Right atrium auricular region (tissue), 2 donors: Measurements from ENCODE around the gene DDX10. TPM values are rescaled to one million over a fixed set of nuclear protein-coding genes. Genes with fewer than 3 reads are reported as not detected.

Experiments
- DNase-seq: peaks from one replicate; pipeline ENCODE4 v3.0.0-alpha.2; 2019; ENCODE audit warnings: low spot score
- H3K27ac ChIP-seq, 2 donors: fragments of 200-600 bp; sonication (generic); 1 replicate in 1 of 2; 2 replicates in 1 of 2; pipeline ENCODE4 v1.5.1; 2016 to 2019
- H3K27me3 ChIP-seq, 2 donors: fragments of 200-600 bp; sonication (generic); one replicate each; pipeline versions ENCODE4 v1.5.1 to v1.6.0; 2017 to 2019
- H3K36me3 ChIP-seq: fragments of 200-600 bp; sonication (generic); one replicate; pipeline ENCODE4 v1.5.1; 2016
- H3K4me1 ChIP-seq, 2 donors: fragments of 200-600 bp; sonication (generic); one replicate each; pipeline versions ENCODE4 v1.5.1 to v1.6.0; 2017 to 2019
- H3K4me3 ChIP-seq, 2 donors: fragments of 200-600 bp; sonication (generic); 1 replicate in 1 of 2; 2 replicates in 1 of 2; pipeline ENCODE4 v1.5.1; 2017 to 2019; ENCODE audit warnings: mild to moderate bottlenecking in 1 of 2, moderate library complexity in 1 of 2
- H3K9me3 ChIP-seq, 2 donors: fragments of 200-600 bp; sonication (generic); one replicate each; pipeline ENCODE4 v1.5.1; 2019
- CTCF ChIP-seq, 2 donors: fragments of 200-600 bp; sonication (generic); IDR thresholded peaks; one replicate each; pipeline ENCODE4 v1.5.1; 2019; ENCODE audit warnings: antibody characterized with exemption in 2 of 2
- total RNA-seq, 2 donors: library from RNA; depleted of rRNA; stranded (reverse); fragments of >200 nt; gene quantifications; one replicate each; pipeline ENCODE4 v1.1.0, GENCODE V29; 2016

Gene DDX10
- total RNA-seq, 2 donors from 2014 or later: 11.8 to 13.1 TPM

- Histone ChIP-seq H3K36me3 (no peaks in the 10 kb centered on the region), H3K4me3 (no peak overlapping the region), H3K27ac (no peak overlapping the region), H3K4me1 (peaks cover 0 to 10% of the 10 kb centered on the region in 2 donors), H3K9me3 (no peaks in the 10 kb centered on the region), H3K27me3 (no peaks in the 10 kb centered on the region)
- DNase-seq: no peak
- TF ChIP-seq CTCF (IDR thresholded peaks at IDR 0.05): no peak
These were observed 86.6 kb downstream of the DDX10 start for GRCh38 chr11:108751444-108751843.

DNA sequence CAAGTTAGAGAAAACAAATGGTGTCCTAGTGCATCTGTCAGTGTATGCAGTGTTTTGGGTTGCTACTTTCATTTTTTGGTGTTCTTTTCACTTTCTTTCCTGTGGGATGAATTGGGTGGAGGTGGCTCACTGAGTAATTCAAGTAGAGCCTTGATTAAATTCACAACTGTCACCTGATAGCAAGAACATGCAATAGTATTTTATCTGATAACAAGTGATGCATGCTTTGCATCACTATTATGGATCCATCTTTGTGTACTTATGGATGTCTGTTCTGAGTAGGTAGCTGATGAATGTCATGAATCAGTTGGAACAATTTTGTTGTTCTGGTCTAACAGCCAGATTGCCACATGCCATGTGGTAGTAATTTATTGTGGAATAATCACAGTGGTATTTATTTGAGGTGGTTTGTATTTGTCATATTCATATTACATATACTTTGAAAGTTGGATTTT is 87.5 kb downstream of the DDX10 start:
- H3K9me3 ChIP-seq: no peaks in the 10 kb centered on the region
- no peak for TF ChIP-seq CTCF (IDR thresholded peaks at IDR 0.05)
- no peak overlapping the region for H3K27ac ChIP-seq

DNA sequence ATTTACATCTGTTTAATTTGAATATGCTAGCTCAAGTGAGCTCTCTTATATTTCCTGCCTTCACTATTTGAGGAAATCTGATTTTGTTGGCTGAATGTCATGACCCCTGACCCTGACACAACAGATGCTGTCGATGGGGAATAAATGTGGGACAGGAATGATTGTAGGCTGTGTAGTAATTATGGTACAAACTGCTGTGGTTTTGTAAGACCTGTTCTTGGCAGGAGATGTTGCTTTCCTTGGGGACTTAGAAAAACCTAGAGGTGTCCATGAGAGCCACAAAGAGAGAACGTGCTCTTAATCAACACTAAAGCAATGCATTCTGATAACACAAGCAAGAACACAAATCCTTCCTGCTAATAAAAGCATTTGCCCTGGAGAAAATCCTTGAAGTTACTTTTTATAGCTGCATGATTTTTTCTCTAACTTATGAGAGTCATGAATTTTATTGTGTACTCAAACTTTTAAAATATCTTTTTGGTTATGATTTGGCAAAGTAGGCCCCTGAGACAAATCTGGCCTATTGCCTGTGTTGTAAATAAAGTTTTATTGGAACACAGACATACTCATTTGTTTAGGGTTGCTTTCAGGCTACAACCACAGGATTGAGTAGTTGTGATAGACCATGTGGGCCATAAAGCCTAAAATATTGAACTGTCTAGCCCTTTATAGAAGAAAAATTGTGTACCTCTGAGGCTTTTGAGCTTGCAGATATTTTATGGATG is 90.2 kb downstream of the DDX10 start:
- H3K4me3 ChIP-seq: no peak overlapping the region
- H3K27ac ChIP-seq: peak overlapping the region in 1 of 2 donors; percentile 6
- no peak for TF ChIP-seq CTCF (IDR thresholded peaks at IDR 0.05)
- no peaks in the 10 kb centered on the region for H3K36me3 ChIP-seq
- H3K9me3 ChIP-seq: no peaks in the 10 kb centered on the region
- H3K27me3 ChIP-seq: no peaks in the 10 kb centered on the region
- no peak for DNase-seq
- H3K4me1 ChIP-seq: peaks cover 0 to 10% of the 10 kb centered on the region in 2 donors

More for the DNA sequence above, 87.5 kb downstream of the DDX10 start:
- Histone ChIP-seq H3K27me3 (no peaks in the 10 kb centered on the region), H3K4me1 (peaks cover 0 to 10% of the 10 kb centered on the region in 2 donors), H3K36me3 (no peaks in the 10 kb centered on the region), H3K4me3 (no peak overlapping the region)
- no peak for DNase-seq

GRCh38 chr11:108757630-108758029 is 92.8 kb downstream of the DDX10 start:
- peaks cover 0 to 10% of the 10 kb centered on the region in 2 donors for H3K4me1 ChIP-seq
- no peak for DNase-seq
- no peaks in the 10 kb centered on the region for H3K27me3 ChIP-seq
- no peak overlapping the region for H3K27ac ChIP-seq
- no peak for TF ChIP-seq CTCF (IDR thresholded peaks at IDR 0.05)
- no peak overlapping the region for H3K4me3 ChIP-seq
- H3K36me3 ChIP-seq: no peaks in the 10 kb centered on the region
- no peaks in the 10 kb centered on the region for H3K9me3 ChIP-seq

DNA sequence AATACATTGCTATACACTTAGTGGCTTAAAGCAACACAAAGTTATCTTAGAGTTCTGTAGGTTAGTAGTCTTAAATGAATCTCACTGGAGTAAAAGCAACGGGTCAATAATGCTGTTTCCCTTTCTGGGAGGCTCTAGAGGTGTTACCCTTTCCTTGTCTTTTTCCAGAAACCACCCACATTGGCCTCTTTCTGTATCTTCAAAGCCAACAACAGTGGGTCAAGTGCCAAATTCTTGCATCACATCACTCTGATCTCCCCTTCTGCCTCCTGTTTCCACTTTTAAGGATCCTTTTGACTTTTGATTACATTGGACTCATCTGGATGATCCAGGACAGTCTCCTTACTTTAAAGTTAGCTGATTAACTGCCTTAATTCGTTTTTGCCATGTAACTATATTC is 93.6 kb downstream of the DDX10 start:
- no peaks in the 10 kb centered on the region for H3K9me3 ChIP-seq
- no peaks in the 10 kb centered on the region for H3K36me3 ChIP-seq
- no peak overlapping the region for H3K27ac ChIP-seq
- no peak overlapping the region for H3K4me3 ChIP-seq
- no peak for DNase-seq
- no peaks in the 10 kb centered on the region for H3K27me3 ChIP-seq
- TF ChIP-seq CTCF (IDR thresholded peaks at IDR 0.05): no peak
- H3K4me1 ChIP-seq: peaks cover 0 to 10% of the 10 kb centered on the region in 2 donors
